Measurements from ENCODE around the gene CCDC110.

- TF ChIP-seq EGR1 (IDR thresholded peaks at IDR 0.05; ENCODE audit: low read depth) (no peak), CTCF (IDR thresholded peaks at IDR 0.05 in 2 of 3, conservative IDR thresholded peaks at IDR 0.05 in 1 of 3; ENCODE audit: borderline replicate concordance in 1 of 3, insufficient read depth in 1 of 3, low read depth in 2 of 3, low read length in 2 of 3) (no peak), EZH2 (IDR thresholded peaks at IDR 0.05) (no peak), CEBPB (IDR thresholded peaks at IDR 0.05; ENCODE audit: low read depth) (no peak), POLR2A (IDR thresholded peaks at IDR 0.05; ENCODE audit: borderline replicate concordance, extremely low read depth, insufficient read depth, insufficient read length) (no peak), FOSL1 (IDR thresholded peaks at IDR 0.05; ENCODE audit: low read depth) (no peak), SRF (IDR thresholded peaks at IDR 0.05; ENCODE audit: low read depth) (no peak), ZNF274 (IDR thresholded peaks at IDR 0.05; ENCODE audit: low read depth, low read length) (no peak), ELF1 (IDR thresholded peaks at IDR 0.05; ENCODE audit: borderline replicate concordance, low read depth) (no peak), ZBTB33 (IDR thresholded peaks at IDR 0.05; ENCODE audit: extremely low read depth, insufficient replicate concordance, low read length) (no peak)
These were observed 8.6 kb upstream of the CCDC110 start for GRCh38 chr4:185480016-185480732.

All from HCT116 (cell line).